DOHH2 (cell line): ENCODE measurements around the gene CWC27.

ENCODE experiments used
- EZH2phosphoT487 ChIP-seq: fragments of 200-600 bp; sonication (generic); IDR thresholded peaks from 2 replicates; pipeline ENCODE4 v1.6.1; 2017; ENCODE audit warnings: borderline replicate concordance, mild to moderate bottlenecking, antibody characterized with exemption, low read length, moderate library complexity, mixed read lengths
- TF ChIP-seq, protein P1 (sequence below): fragments of 200-600 bp; sonication (generic); IDR thresholded peaks from one replicate; pipeline ENCODE4 v1.5.1; 2014; ENCODE audit warnings: antibody characterized with exemption, mild to moderate bottlenecking, low read depth, low read length; ENCODE audit not compliant: poor library complexity, severe bottlenecking

DNA sequence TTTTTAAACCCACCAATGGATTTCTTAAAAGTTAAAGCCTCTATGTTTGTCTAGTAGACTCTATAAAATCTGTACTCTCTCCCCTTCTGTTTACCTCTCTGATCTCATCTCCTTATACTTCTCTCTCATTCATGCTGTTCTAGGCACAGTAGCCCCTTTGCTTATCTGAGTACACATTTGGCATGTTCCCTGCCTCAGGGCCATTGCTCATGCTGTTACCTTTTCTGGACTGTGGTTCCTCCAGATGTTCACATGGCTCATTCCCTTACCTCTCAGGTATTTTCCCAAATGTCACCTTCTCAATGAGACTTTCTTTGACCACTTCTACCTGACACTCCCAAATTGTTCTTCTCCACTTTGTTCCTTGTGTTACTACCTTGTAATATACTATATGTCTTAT is 176.1 kb downstream of the CWC27 start:
- TF ChIP-seq, protein P1, sequence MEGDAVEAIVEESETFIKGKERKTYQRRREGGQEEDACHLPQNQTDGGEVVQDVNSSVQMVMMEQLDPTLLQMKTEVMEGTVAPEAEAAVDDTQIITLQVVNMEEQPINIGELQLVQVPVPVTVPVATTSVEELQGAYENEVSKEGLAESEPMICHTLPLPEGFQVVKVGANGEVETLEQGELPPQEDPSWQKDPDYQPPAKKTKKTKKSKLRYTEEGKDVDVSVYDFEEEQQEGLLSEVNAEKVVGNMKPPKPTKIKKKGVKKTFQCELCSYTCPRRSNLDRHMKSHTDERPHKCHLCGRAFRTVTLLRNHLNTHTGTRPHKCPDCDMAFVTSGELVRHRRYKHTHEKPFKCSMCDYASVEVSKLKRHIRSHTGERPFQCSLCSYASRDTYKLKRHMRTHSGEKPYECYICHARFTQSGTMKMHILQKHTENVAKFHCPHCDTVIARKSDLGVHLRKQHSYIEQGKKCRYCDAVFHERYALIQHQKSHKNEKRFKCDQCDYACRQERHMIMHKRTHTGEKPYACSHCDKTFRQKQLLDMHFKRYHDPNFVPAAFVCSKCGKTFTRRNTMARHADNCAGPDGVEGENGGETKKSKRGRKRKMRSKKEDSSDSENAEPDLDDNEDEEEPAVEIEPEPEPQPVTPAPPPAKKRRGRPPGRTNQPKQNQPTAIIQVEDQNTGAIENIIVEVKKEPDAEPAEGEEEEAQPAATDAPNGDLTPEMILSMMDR = no peak
- no peak for TF ChIP-seq EZH2phosphoT487
